GM18505 (cell line): Measurements from ENCODE around the gene UBE2E2.

Experiments used
- ATAC-seq: cut with Tn5 transposase; IDR thresholded peaks from one replicate; pipeline ENCODE4 v1.9.1; 2021; ENCODE audit not compliant: unreplicated experiment
- POLR2A ChIP-seq: IDR thresholded peaks from 4 replicates; pipeline ENCODE4 v1.6.1; 2011; ENCODE audit warnings: borderline replicate concordance; ENCODE audit not compliant: insufficient read depth, insufficient read length; ENCODE audit errors: extremely low read depth

Gene UBE2E2

GRCh38 chr3:23431764-23432163 is 228.6 kb downstream of the UBE2E2 start:
- ATAC-seq: no peak
- no peak for TF ChIP-seq POLR2A

- ATAC-seq: no peak
- TF ChIP-seq POLR2A: no peak
These were observed 232.2 kb downstream of the UBE2E2 start for GRCh38 chr3:23435318-23435717.

DNA sequence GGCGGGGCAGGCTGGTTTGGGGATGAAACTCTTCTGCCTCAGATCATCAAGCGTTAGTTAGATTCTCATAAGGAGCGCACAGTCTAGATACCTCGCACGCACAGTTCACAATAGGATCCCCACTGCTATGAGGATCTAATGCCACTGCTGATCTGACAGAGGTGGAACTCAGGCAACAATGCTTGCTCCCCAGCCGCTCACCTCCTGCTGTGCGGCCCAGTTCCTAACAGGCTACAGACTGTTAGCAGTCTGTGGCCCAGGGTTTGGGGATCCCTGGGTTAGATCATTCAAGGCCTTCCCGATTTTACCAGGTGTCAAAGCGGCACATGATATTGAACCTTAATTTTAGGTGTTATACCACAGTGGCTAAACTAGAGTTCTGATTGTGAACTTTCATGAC is 232.8 kb downstream of the UBE2E2 start:
- TF ChIP-seq POLR2A: no peak
- ATAC-seq: no peak

DNA sequence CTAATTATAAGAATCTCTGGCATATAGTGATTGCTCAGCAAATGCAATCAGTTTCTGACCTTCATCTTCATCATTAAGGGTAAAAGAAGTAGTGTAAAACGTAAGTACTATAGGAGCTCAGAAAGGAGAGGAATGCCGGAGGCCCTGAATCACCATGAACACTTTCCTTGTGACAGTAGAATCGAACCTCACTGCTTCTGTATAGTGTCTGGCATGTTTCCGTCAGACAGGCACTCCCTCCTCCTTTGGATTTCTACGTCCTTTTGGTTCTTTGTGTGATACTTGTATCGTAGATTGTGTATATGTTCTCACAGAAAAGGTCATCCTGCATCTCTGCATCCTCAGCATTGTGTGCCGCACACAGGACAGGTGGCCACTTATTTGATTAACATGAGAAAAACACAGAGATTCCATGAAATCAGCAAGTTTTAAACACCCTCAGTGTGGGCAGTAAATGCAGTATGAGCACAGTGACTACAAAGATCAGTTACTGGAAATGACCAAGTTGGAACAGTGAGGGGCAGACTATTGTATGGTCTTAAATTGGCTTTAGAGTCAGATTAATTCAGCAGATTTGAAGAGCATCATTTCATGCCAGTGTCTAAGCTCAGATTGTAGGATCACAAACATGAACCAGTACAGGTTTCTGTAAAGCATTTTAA is 234.5 kb downstream of the UBE2E2 start:
- ATAC-seq: no peak
- no peak for TF ChIP-seq POLR2A

DNA sequence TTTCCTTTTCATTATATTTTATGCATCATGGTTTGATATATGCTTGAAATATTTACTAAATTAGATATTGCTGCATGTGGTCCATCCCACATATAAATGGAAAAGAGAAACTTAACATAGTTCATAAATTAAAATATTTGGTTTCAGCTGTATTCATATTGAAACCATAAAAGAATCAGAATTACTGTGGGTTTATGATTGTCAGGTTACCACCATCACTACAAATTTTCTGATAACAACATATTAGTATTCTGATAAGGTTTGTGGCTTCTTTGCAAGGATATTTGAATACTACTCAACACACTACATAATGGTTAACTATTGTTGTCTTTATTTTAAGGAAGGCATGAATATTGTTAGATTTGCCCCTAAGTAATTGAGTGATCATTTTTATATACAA is 235.5 kb downstream of the UBE2E2 start:
- ATAC-seq: no peak
- TF ChIP-seq POLR2A: no peak

DNA sequence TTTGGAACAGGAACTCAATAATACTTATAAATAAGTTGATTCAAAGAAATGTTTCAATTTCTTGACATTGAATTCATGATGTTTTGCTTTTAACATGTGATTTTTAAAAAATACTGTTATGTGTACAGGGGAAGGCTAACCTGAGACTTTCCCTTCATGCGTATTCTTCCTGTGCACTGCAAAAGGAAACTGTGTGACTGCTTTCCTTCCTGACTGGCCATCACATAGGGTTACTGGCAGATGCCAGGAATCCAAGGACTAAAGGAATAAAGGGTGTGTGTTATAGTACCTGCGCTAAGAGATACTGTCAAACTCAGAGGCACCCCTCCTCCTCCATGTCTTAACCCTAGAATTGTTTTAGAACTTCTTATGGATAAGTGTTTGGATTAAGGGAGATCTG is 236.0 kb downstream of the UBE2E2 start:
- no peak for ATAC-seq
- no peak for TF ChIP-seq POLR2A

- TF ChIP-seq POLR2A: no peak
- ATAC-seq: no peak
These were observed 237.5 kb downstream of the UBE2E2 start for GRCh38 chr3:23440416-23441294.

DNA sequence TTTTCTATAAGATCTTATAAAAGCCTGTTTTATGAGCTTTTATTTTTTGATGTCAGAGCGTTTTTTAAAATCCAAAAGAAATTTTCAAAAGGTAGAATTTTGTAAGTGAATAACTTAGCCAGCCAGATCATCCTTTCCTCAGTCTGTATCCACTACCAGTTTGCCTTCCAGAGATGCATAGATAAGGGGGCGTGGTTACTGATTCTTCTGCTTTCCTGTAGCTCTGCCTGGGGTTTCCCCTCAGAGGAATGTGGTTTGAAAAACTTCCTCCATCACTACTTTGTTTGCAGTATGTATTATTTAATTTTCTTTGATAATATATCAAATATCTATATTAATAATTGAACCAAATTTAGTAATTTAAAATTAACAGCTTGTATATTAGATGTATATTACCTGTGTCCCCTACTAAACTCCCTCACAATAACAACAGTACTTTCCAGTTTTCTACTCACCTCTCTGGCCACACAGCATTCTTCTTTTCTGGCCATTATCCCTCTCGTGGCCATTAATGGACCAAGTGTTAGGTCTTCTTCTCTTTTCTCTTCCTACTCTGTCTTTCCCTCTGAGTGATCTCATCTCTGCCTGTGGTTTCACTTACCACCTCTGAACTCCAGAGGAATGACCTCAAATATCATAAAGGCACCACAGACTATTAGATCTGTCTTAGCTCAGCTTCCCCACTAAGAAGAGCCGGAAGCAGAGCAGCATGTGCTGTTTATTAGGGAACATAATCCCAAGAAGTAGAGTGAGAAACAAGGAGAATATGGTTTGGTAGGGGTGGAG is 239.7 kb downstream of the UBE2E2 start:
- peak; percentile 56 for ATAC-seq
- TF ChIP-seq POLR2A: no peak

DNA sequence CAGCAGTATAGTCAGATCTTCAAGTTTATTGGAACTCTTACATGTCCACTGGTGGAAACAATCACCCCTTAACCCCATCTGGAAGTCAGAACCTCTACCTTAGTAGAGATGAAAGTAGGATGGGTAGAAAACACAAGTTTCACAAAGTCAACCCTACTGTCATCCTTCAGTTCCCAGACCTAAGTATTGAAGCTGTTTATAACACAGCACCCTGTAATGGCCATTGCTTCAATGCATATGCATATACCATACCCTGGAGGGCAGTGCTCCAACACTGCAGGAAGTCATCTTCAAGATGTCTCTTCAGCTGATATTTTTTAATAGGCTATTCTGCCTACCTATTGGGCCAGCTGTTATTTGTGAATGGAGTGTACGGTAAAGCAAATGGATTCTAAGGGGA is 241.3 kb downstream of the UBE2E2 start:
- TF ChIP-seq POLR2A: no peak

DNA sequence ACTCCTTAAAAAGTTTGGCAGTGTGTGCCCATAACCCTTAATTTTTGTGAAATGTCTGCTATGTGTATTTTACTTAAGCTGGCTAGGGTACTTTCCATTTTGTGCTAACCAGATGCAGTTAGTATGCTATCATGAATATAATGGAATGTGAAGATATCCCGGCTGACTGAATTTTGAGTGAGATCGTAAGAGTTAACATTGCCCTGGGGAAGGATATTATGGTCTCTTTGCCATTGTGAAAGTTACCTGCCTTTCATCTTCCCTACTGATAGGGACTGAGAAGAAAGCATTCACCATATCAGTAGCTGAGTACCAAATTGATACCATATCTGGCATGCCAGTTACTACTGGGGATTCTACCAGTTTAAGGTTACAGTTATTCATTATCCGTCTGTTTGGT is 243.2 kb downstream of the UBE2E2 start:
- no peak for TF ChIP-seq POLR2A
- ATAC-seq: no peak

More for the DNA sequence above, 241.3 kb downstream of the UBE2E2 start:
- peak; percentile 45 for ATAC-seq

DNA sequence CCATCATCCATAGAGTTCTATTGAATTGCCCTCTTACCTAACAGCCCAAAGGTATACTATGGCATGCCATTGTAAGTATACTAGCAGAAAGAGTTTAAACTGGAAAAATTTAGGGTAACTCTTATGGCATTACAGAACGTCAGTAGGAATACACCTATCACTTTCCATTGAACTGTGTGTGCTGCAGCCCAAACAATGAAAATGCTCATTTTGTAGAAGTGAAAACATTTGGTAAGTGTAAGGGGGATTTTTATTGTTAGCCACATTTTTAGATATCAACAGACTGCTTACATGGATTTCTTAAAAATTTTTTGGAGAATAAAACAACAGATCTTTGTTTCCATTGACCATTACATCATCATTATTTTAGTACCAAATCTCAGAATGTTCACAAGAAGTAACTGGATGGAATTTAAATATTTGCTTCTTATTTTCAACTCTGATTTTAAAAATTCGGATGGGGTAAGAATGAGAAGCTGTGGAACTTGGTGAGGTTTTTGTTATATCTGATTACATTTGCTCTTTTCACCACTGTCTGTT is 245.9 kb downstream of the UBE2E2 start:
- no peak for TF ChIP-seq POLR2A

GRCh38 chr3:23450051-23450450 is 246.9 kb downstream of the UBE2E2 start:
- no peak for TF ChIP-seq POLR2A
- no peak for ATAC-seq

More for the DNA sequence above, 245.9 kb downstream of the UBE2E2 start:
- no peak for ATAC-seq

DNA sequence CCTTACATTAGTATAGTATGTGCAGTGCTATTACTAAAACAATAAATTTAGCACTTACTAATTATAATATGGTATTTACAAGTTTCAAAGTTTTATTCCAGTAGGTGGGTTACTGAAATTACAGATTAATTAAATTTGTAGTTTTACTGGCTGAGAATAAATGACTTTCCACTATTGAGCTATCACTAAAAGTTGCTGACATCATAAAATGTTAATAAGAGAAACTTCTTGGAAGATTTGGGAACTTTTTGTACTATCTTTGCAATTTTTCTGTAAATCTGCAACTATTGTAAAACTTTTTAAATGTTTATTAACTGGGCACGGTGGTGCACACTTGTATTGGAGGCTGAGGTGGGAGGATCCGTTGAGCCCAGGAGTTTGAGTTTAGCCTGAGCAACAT is 247.7 kb downstream of the UBE2E2 start:
- ATAC-seq: no peak
- no peak for TF ChIP-seq POLR2A

DNA sequence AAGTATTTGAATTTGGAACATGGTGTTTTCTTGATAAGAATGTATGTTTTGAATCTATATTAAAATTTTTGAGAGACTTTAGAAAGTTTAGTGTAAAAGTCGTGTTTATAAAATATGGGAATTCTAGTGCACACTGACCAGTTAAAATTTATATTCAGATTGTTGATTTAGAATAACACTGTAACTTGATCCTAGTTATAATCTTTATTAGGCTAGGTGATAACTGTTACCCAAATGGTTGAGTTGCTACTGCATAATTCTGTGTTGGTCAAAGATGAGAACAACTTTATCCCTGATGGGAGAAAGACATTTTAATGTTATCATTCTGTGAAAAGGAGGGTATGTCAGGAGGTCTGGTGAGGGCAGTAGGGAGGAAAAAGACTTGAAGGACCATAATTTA is 249.3 kb downstream of the UBE2E2 start:
- TF ChIP-seq POLR2A: no peak
- no peak for ATAC-seq

GRCh38 chr3:23455084-23455483 is 252.0 kb downstream of the UBE2E2 start:
- no peak for ATAC-seq
- TF ChIP-seq POLR2A: no peak
